GM12874 (cell line): ENCODE data around the gene PILRB.
A peak's percentile ranks its signal among the peaks of the same experiment; 100 is the strongest.

Experiments used
- CTCF ChIP-seq: IDR thresholded peaks from 2 replicates; pipeline ENCODE4 v1.5.1; 2011; ENCODE audit warnings: low read depth, mild to moderate bottlenecking, control low read depth, low read length, moderate library complexity; ENCODE audit not compliant: insufficient read depth

PILRB gene

GRCh38 chr7:100370746-100371145 lies 12.8 kb downstream of the PILRB start:
- no peak for TF ChIP-seq CTCF

GRCh38 chr7:100371561-100372171 lies 13.7 kb downstream of the PILRB start:
- TF ChIP-seq CTCF, result no peak

DNA sequence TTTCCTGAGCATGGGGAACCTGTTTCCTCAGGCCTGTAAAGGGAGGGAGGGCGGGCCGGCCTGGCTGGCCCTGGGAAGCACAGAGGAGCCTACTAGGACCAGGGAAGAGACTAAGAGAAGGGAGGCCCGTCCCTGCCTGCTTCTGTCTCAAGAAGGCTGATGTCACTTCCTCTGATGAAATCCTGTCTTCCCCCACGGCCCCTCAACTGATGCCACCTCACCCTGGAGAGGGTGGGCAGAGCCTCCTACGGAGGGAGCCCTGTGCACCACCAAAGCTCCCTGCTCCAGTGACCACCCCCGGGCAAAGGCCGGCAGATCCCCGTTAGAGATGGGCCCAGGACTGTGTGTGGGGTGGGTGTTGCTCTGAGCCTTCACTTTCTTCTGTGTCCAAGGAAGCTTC lies 14.3 kb downstream of the PILRB start:
- TF ChIP-seq CTCF, result no peak

GRCh38 chr7:100372694-100373093 lies 14.8 kb downstream of the PILRB start:
- no peak for TF ChIP-seq CTCF

GRCh38 chr7:100373261-100373831 lies 15.4 kb downstream of the PILRB start, which contains the start of gene PILRA:
TSS of gene PILRA (plus strand) at chr7:100373487. CDS start at chr7:100373657, 170 bp downstream.
- TF ChIP-seq CTCF, result no peak

DNA sequence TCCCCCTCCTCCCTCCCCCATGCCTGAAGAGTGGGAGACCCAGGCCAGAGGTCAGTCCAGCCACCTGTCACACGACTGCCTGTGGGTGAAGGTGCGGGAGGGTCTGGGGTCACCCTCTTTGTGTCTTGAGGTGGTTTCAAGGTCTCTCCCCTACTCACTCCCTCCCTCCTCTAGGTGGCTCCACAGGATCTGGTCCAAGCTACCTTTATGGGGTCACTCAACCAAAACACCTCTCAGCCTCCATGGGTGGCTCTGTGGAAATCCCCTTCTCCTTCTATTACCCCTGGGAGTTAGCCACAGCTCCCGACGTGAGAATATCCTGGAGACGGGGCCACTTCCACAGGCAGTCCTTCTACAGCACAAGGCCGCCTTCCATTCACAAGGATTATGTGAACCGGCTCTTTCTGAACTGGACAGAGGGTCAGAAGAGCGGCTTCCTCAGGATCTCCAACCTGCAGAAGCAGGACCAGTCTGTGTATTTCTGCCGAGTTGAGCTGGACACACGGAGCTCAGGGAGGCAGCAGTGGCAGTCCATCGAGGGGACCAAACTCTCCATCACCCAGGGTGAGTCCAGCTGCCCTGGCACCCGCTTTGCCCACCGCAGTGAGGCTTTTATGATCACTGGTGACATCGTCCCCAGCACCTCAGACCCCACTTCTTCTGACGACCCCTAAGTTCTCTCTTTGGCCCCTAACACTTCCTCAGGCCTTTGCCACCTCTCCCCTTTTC lies 16.1 kb downstream of the PILRB start:
- peak; percentile 61 for TF ChIP-seq CTCF

DNA sequence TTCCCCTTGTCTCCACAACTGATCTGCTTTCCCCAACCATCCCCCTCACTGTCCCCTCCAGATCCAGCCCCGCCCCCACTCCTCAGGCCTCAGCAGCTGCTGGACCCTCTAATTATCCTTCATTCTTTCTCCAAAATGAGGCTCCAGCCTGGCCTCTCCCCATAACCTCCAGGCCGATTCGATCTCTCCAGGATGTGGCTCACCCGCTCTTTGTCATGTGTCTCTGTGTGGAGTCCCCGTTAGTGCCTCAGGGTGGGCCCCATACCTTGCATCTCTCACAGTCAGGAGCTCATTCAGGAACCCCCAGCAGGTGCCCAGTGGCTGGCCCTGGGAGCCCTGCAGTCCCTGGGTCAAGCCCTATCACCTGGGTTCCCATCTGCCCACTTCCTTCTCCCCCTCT lies 16.7 kb downstream of the PILRB start:
- TF ChIP-seq CTCF, result no peak
